ENCODE data around the gene STH. TPM values are rescaled to one million over a fixed set of nuclear protein-coding genes. Genes with fewer than 3 reads are reported as not detected.

Gene STH
- total and polyA plus RNA-seq, 2 of the 4 experiments (the other 2 are of a cell fraction): not detected

- Histone ChIP-seq H3K27ac (ENCODE audit: insufficient read depth, low read length) (no peak overlapping the region), H2BK20ac (ENCODE audit: low read depth, low read length) (no peak overlapping the region), H3K4me1 (ENCODE audit: control insufficient read depth, insufficient read depth, low read length) (no peaks in the 10 kb centered on the region), H2AFZ (replicated peaks; ENCODE audit: low read length, poor library complexity) (no peak overlapping the region), H2AK9ac (replicated peaks; ENCODE audit: low read depth, low read length, poor library complexity) (no peak overlapping the region), H2BK15ac (ENCODE audit: low read depth, low read length) (no peak overlapping the region), H4K91ac (ENCODE audit: insufficient read depth, low read depth, low read length) (no peak overlapping the region), H3K4ac (ENCODE audit: low read depth, low read length) (no peak overlapping the region), H3K79me1 (ENCODE audit: low read depth in 1 of 2, low read length in 2 of 2) (peaks cover 4 to 35% of the 10 kb centered on the region in 2 experiments), H3K56ac (ENCODE audit: extremely low read depth, insufficient read depth, low read length) (no peak overlapping the region), H3K18ac (ENCODE audit: low read depth, low read length) (no peak overlapping the region), H4K20me1 (ENCODE audit: insufficient read depth, low read length) (peaks cover 12% of the 10 kb centered on the region), H4K5ac (ENCODE audit: low read depth, low read length) (no peak overlapping the region), H2AK5ac (ENCODE audit: low read depth, low read length) (no peak overlapping the region), H2BK120ac (ENCODE audit: low read depth, low read length) (no peak overlapping the region), H3K9ac (ENCODE audit: low read depth, low read length) (no peak overlapping the region), H4K8ac (ENCODE audit: low read depth in 2 of 2, low read length in 2 of 2) (no peak overlapping the region), H3K4me2 (ENCODE audit: low read depth, low read length) (no peak overlapping the region), H3K9me3 (ENCODE audit: control insufficient read depth, insufficient read depth, low read length) (no peaks in the 10 kb centered on the region), H3K9me1 (ENCODE audit: insufficient read depth, low read length) (peaks cover 19% of the 10 kb centered on the region), H3K23ac (ENCODE audit: low read depth, low read length) (no peak overlapping the region), H3K27me3 (ENCODE audit: control insufficient read depth, insufficient read depth, low read length) (no peaks in the 10 kb centered on the region), H3K4me3 (ENCODE audit: insufficient read depth, low read depth, low read length) (no peak overlapping the region), H2BK5ac (ENCODE audit: low read depth, low read length, poor library complexity, severe bottlenecking) (no peak overlapping the region), H3K14ac (replicated peaks; ENCODE audit: low read depth, low read length) (no peak overlapping the region), H3K36me3 (ENCODE audit: control insufficient read depth, insufficient read depth, low read length) (peaks cover 63% of the 10 kb centered on the region)
- CTCF ChIA-PET: no interaction called here
- no peak for ATAC-seq (ENCODE audit: low read depth)
- intact Hi-C loops (cut with micrococcal nuclease) (no loop called here), dilution Hi-C loops (cut with HindIII; ENCODE audit: low sequenced_read_pairs, unreplicated experiment) (no loop called here), in situ Hi-C loops (cut with MboI; ENCODE audit: low sequenced_read_pairs) (no loop called here)
- POLR2A ChIA-PET (ENCODE audit: unreplicated experiment): no interaction called here
- no peak for DNase-seq
- 100% methylated on average over 6 of the region's 16 CpGs; no CpG with 5 or more reads in 1 of the 2 experiments for WGBS, 2 experiments (ENCODE audit: extremely low coverage in 2 of 2, insufficient read length in 1 of 2)
- TF ChIP-seq RCOR1 (IDR thresholded peaks at IDR 0.05; ENCODE audit: insufficient replicate concordance, low read length): no peak
- no TSS peak for BruUV-seq (replicated peaks)
Observed at GRCh38 chr17:46031440-46031839, 32.4 kb downstream of the STH start.

All from IMR-90 (cell line).